ENCODE data around the gene MCC. TPM values are rescaled to one million over a fixed set of nuclear protein-coding genes. Genes with fewer than 3 reads are reported as not detected.

The MCC gene
- total and polyA plus RNA-seq, 2 donors (not counting 1 experiment from before 2014, with no cell fraction given): 0.09 to 0.32 TPM

GRCh38 chr5:113058269-113058668 lies 430.0 kb downstream of the MCC start:
- CTCF ChIA-PET: no interaction called here

DNA sequence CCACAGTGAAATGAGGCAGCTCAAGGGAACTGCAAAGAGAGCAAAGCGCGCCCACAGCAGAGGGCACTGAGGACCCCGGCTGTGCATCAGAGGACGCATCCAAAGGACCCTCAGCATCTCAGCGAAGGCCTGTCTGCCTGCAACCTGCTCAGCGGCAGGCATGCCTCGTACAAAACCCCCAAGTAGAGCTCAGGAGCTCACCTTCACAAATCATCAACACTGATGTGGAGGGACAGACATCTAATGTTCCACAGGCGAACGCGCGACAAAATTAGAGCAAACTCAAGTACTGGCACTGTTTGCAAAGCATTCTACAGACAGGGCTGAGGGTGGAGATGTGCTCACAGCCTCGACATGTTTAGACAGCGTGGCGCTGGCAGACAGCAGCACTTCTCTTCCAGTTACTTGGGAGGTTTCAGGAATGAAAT lies 430.7 kb downstream of the MCC start:
- DNase-seq: no peak
- H3K79me2 ChIP-seq (ENCODE audit: control insufficient read depth, insufficient read depth, low read length): no peaks in the 10 kb centered on the region
- peaks cover 0 to 7% of the 10 kb centered on the region in 2 donors for H3K4me1 ChIP-seq (ENCODE audit: control insufficient read depth in 2 of 2, insufficient read depth in 2 of 2, low read length in 2 of 2)
- H3K4me3 ChIP-seq (ENCODE audit: control extremely low read depth in 1 of 5, extremely low read depth in 1 of 5, insufficient read depth in 1 of 5, low read depth in 2 of 5, low read length in 4 of 5): no peak overlapping the region
- H3K4me1 Mint-ChIP-seq: peaks cover 4% of the 10 kb centered on the region
- no peaks in the 10 kb centered on the region for H4K20me1 ChIP-seq (ENCODE audit: control insufficient read depth, insufficient read depth, low read length, poor library complexity, severe bottlenecking)
- H3K36me3 ChIP-seq (replicated peaks in 1 of 2; ENCODE audit: control extremely low read depth in 1 of 2, control insufficient read depth in 1 of 2, extremely low read depth in 1 of 2, insufficient read depth in 2 of 2, low read length in 1 of 2): no peaks in the 10 kb centered on the region
- intact Hi-C loops (cut with micrococcal nuclease): no loop called here
- no peaks in the 10 kb centered on the region for H3K27me3 ChIP-seq (replicated peaks in 1 of 4; ENCODE audit: control extremely low read depth in 1 of 4, control insufficient read depth in 3 of 4, insufficient read depth in 4 of 4, low read length in 3 of 4)
- WGBS (ENCODE audit: insufficient coverage): 93% methylated on average over 10 of the region's 14 CpGs
- no peak overlapping the region for H3K4me3 Mint-ChIP-seq
- CTCF ChIA-PET: no interaction called here
- H2AFZ ChIP-seq (ENCODE audit: insufficient read depth, low read depth, low read length, poor library complexity, severe bottlenecking): no peak overlapping the region
- no peaks in the 10 kb centered on the region for H3K9me3 ChIP-seq (ENCODE audit: control extremely low read depth in 1 of 3, control insufficient read depth in 2 of 3, insufficient read depth in 1 of 3, low read length in 2 of 3)
- no peak for ATAC-seq (ENCODE audit: low read depth)
- H3K27me3 Mint-ChIP-seq: peaks cover 5% of the 10 kb centered on the region
- no peak overlapping the region for H3K27ac ChIP-seq (ENCODE audit: low read length in 2 of 2)
- TF ChIP-seq EZH2 (IDR thresholded peaks at IDR 0.05; ENCODE audit: borderline replicate concordance, insufficient read depth, low read depth, low read length, poor library complexity, severe bottlenecking): no peak
- TF ChIP-seq, protein P1, sequence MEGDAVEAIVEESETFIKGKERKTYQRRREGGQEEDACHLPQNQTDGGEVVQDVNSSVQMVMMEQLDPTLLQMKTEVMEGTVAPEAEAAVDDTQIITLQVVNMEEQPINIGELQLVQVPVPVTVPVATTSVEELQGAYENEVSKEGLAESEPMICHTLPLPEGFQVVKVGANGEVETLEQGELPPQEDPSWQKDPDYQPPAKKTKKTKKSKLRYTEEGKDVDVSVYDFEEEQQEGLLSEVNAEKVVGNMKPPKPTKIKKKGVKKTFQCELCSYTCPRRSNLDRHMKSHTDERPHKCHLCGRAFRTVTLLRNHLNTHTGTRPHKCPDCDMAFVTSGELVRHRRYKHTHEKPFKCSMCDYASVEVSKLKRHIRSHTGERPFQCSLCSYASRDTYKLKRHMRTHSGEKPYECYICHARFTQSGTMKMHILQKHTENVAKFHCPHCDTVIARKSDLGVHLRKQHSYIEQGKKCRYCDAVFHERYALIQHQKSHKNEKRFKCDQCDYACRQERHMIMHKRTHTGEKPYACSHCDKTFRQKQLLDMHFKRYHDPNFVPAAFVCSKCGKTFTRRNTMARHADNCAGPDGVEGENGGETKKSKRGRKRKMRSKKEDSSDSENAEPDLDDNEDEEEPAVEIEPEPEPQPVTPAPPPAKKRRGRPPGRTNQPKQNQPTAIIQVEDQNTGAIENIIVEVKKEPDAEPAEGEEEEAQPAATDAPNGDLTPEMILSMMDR (IDR thresholded peaks at IDR 0.05): no peak
- no peak overlapping the region for H3K4me2 ChIP-seq (replicated peaks; ENCODE audit: low read depth, low read length, poor library complexity, severe bottlenecking)
- H3K27ac Mint-ChIP-seq: no peak overlapping the region
- POLR2A ChIA-PET: no interaction called here
- H3K9ac ChIP-seq (ENCODE audit: low read length): no peak overlapping the region
- no peaks in the 10 kb centered on the region for H3K9me3 Mint-ChIP-seq (ENCODE audit: insufficient read depth)

More at GRCh38 chr5:113058269-113058668, 430.0 kb downstream of the MCC start:
- Histone ChIP-seq H3K36me3 (replicated peaks in 1 of 2; ENCODE audit: control extremely low read depth in 1 of 2, control insufficient read depth in 1 of 2, extremely low read depth in 1 of 2, insufficient read depth in 2 of 2, low read length in 1 of 2) (no peaks in the 10 kb centered on the region), H4K20me1 (ENCODE audit: control insufficient read depth, insufficient read depth, low read length, poor library complexity, severe bottlenecking) (no peaks in the 10 kb centered on the region), H3K4me1 (ENCODE audit: control insufficient read depth in 2 of 2, insufficient read depth in 2 of 2, low read length in 2 of 2) (peaks cover 0 to 11% of the 10 kb centered on the region in 2 donors), H3K4me2 (replicated peaks; ENCODE audit: low read depth, low read length, poor library complexity, severe bottlenecking) (no peak overlapping the region), H2AFZ (ENCODE audit: insufficient read depth, low read depth, low read length, poor library complexity, severe bottlenecking) (no peak overlapping the region), H3K79me2 (ENCODE audit: control insufficient read depth, insufficient read depth, low read length) (no peaks in the 10 kb centered on the region), H3K9me3 (ENCODE audit: control extremely low read depth in 1 of 3, control insufficient read depth in 2 of 3, insufficient read depth in 1 of 3, low read length in 2 of 3) (no peaks in the 10 kb centered on the region), H3K9ac (ENCODE audit: low read length) (no peak overlapping the region), H3K4me3 (ENCODE audit: control extremely low read depth in 1 of 5, extremely low read depth in 1 of 5, insufficient read depth in 1 of 5, low read depth in 2 of 5, low read length in 4 of 5) (no peak overlapping the region), H3K27ac (ENCODE audit: low read length in 2 of 2) (no peak overlapping the region), H3K27me3 (replicated peaks in 1 of 4; ENCODE audit: control extremely low read depth in 1 of 4, control insufficient read depth in 3 of 4, insufficient read depth in 4 of 4, low read length in 3 of 4) (no peaks in the 10 kb centered on the region)
- intact Hi-C loops (cut with micrococcal nuclease): no loop called here
- peaks cover 4% of the 10 kb centered on the region for H3K4me1 Mint-ChIP-seq
- ATAC-seq (ENCODE audit: low read depth): no peak
- no peak for TF ChIP-seq EZH2 (IDR thresholded peaks at IDR 0.05; ENCODE audit: borderline replicate concordance, insufficient read depth, low read depth, low read length, poor library complexity, severe bottlenecking)
- TF ChIP-seq, protein P1 (IDR thresholded peaks at IDR 0.05): no peak
- no peak for DNase-seq
- H3K27me3 Mint-ChIP-seq: peaks cover 5% of the 10 kb centered on the region
- H3K4me3 Mint-ChIP-seq: no peak overlapping the region
- H3K9me3 Mint-ChIP-seq (ENCODE audit: insufficient read depth): no peaks in the 10 kb centered on the region
- no peak overlapping the region for H3K27ac Mint-ChIP-seq
- POLR2A ChIA-PET: no interaction called here
- WGBS (ENCODE audit: insufficient coverage): 88% methylated on average over 5 of the region's 5 CpGs

Measured in B cell (primary cell).